ENCODE measurements around the gene RUNDC1.
"Not testable (repeated sequence)": the region's sequence is repeated elsewhere in the genome, so short reads cannot be mapped to it uniquely, and the experiment has no call there.

Gene RUNDC1

DNA sequence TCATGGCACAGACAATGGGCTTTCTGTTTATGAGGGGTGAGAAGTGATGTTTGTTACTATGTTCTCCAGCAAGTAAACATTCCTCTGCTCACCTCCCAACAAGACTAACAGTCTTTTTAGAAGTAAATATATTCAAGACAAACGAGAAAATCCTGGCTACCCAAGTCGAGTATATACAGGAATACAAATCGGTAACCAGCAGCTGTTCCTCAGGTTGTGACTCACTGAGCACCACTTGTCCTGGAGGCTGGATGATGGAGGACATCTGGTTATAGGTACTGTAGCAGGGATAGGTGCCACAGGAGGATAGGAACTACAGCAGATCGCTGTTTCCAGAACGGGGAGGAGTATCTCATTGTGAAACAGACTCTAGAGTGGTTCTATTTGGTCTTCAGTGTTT, 12.5 kb downstream of the RUNDC1 start:
- no peak for DNase-seq

- not testable (repeated sequence) for DNase-seq
Observed at GRCh38 chr17:42993913-42994312, 13.5 kb downstream of the RUNDC1 start.

DNA sequence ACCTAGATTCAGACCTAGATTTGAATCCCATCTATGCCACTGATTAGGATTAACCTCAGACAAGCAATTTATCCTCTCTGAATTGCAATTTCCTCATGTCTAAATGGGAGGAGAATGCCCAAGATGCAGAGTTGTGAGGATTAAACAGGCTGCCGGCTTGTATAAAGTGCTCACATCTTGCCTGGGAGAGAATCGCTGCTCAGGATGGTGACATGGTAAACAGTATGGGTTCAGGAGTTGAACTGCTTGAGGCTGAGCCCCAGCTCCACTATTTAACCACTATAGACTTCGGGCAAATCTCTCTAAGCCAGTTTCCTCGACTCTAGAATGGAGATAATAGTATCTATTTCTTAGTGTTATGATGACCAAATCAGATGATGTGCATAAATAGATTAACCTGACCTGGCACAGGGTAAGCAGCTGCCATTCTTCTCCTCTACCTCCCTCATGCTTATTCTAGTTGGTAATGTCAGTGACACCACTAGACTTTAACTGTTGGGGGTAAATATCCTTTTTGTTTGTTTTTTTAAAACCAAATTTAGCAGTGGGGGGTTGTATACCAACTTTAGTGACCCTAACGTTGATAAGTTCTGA, 17.1 kb downstream of the RUNDC1 start:
- no peak for DNase-seq

- peak; percentile 89 to 95 for DNase-seq
Observed at GRCh38 chr17:42997984-42998938, 17.9 kb downstream of the RUNDC1 start, which contains the start of gene RPL27. Gene RPL27 (plus strand): TSS chr17:42998419. CDS start chr17:42998751, 332 bp downstream.

DNA sequence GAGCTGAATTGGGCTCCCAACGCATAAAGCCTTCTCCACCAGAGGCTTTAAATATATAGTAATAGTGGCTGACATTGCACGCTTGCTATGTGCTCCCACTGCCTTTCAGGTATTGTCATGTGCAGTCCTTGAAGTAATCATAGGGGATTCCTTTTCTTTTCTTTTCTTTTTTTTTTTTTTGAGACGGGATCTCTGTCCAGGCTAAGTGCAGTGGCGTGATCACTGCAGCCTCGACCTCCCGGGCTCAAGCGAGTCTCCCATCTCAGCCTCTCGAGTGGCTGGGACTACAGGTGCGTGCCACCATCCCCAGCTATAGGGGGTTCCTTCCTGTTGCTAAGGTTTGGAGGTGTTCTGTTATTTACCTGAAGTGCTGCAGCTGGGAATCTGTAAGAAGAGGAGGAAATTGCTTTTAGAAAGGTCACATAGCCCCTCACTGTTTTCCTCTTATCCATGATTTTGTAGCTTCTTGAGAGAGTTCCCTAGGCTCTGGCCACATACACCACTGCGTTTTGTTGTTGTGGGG, 18.7 kb downstream of the RUNDC1 start:
- no peak for DNase-seq

- not testable (repeated sequence) for DNase-seq
Observed at GRCh38 chr17:43000894-43001293, 20.5 kb downstream of the RUNDC1 start.

GRCh38 chr17:43003542-43004172, 23.3 kb downstream of the RUNDC1 start:
- DNase-seq = no peak

DNA sequence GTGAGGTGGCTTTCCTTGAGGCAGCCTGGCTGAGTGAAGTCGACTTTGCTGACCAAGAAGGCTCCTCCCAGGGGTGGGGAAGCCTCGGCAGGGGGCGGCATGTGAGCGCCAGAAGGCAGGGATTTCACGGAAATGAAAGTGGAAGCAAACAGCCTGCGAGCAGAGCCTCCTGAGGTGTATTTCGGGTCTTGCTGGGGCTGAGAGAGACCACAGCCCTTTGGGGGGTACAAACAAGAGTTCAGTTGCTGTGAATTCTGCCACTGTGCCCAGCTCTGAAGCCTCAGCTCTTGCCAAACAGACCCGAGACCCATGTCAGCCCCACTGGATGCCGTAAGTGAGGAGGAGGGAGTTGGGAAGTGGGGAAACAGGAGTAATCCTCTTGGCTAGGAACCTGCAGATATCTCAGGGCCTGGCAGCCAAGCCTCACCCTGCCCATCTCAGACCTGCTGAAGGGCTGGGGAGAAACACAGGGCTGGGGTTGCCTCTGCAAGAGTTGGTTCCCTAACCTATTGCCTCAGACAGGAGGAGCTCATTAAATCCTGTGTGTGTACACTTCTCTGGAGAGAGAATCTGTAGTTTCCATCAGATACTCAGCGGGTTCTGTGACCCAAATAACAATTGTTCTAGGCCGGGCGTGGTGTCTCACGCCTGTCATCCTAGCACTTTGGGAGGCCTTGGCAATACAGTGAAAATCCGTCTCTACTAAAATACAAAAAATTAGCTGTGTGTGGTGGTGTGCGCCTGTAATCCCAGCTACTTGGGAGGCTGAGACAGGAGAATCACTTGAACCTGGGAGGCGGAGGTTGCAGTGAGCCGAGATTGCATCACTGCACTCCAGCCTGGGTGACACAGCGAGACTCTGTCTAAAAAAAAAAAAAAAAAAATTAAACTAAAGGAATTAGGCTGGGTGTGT, 26.5 kb downstream of the RUNDC1 start, which contains the start of gene IFI35:
Gene IFI35, plus strand, starts transcription at position 146 of the 913 bp plus-strand sequence. Its CDS starts 164 bp downstream, at position 310.
- peak; percentile 77 to 79 for DNase-seq

DNA sequence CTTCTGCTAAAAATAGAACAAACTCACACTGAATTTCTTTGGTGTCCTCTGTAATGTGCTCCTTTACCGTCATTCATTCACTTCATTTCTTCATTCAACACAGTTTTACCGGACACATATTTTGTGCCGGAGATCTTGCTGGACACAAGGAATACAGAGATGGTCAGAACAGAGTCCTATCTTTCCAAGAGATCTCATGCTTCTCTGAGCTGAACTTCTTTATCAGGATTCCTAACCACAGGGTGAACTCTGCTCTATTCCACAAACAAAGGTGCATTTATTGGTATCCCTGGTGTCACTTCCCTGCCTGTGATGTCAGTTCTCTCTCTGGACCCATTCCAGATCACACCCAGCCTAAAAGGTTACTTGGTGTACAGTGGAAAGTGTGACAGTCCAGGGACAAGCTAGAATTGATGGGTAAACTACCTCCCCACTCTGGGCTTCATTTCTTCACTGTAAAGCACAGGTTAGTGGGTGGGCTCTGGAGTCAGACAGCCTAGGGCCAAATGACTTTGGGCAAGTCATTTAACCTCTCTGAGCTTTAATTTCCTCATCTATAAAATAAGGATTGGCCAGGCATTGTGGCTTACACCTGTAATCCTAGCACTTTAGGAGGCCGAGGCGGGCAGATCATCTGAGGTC, 30.4 kb downstream of the RUNDC1 start:
- no peak for DNase-seq

- DNase-seq = no peak
Observed at GRCh38 chr17:43011728-43012472, 31.5 kb downstream of the RUNDC1 start.

DNA sequence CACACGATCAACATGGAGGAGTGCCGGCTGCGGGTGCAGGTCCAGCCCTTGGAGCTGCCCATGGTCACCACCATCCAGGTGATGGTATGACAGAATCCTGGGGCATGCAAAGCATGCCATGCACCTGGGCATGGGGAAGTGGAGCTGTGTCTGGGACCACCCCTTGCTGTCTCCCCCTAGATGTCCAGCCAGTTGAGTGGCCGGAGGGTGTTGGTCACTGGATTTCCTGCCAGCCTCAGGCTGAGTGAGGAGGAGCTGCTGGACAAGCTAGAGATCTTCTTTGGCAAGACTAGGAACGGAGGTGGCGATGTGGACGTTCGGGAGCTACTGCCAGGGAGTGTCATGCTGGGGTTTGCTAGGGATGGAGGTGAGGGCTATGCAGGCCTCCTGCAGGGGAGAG, 32.9 kb downstream of the RUNDC1 start:
- no peak for DNase-seq

- no peak for DNase-seq
Observed at GRCh38 chr17:43014020-43014648, 33.8 kb downstream of the RUNDC1 start.

DNA sequence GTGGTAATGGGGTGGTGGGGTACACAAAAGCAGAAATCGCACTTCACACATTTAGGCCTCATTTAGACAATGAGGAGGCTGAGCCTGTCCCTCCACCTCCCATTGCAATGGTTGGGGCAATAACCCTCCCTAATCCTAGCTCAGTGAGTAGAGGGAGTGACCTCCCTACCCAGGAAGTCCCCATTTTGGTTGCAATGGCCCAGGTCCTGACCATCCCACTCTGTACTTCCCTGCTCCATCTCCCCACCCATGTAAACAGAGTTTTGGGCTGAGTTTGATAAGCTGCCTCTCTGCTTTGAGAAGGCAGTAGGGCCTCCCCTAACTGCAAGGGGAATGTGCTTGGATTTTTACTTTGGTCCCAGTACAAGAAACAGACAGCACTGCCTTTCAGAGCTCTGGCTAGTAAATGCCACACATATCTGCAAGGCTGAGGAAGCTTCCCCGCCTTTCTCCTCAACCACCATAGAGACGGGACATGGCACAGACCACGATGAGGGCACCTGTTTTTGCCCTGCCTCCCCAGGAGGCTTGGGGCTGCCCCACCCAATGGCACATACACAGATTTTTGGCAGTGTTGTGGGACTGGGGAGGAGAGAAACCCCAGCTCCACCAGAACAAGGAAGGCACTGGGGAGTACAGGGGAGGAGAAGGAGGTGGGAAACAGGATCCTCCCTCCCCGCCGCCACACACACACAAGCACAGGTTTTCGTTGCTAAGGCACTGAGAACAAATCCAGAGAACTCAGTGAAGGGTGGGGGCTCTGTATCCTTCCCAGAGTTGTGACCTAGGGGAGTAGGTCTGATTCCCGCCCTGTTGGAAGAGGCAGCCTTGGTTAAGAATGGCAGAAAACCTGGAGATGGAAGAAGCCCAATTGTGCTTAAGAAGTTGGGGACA, 34.5 kb downstream of the RUNDC1 start:
- DNase-seq = no peak

DNA sequence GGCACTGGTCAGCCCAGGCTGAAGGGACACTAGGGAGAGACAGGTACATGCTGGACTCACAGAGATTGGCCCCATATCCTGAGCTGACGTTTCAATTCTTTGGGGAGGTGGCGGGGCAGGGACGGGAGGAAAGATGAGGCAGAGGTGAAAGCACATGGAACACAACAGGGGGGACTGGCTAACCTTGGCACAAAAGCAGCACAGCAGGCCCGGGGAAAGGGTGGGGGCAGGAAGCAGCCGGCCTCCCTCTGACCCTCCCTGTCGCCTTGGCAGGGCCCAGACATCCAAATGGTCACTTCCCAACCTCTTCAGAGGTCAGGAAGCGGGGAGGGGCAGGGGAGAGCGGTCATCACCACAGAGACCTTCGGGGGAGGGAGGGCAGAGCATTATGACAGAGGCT, 35.2 kb downstream of the RUNDC1 start:
- no peak for DNase-seq

- no peak for DNase-seq
Observed at GRCh38 chr17:43016216-43016615, 35.9 kb downstream of the RUNDC1 start.

GRCh38 chr17:43018008-43018853, 37.9 kb downstream of the RUNDC1 start:
- no peak for DNase-seq

DNA sequence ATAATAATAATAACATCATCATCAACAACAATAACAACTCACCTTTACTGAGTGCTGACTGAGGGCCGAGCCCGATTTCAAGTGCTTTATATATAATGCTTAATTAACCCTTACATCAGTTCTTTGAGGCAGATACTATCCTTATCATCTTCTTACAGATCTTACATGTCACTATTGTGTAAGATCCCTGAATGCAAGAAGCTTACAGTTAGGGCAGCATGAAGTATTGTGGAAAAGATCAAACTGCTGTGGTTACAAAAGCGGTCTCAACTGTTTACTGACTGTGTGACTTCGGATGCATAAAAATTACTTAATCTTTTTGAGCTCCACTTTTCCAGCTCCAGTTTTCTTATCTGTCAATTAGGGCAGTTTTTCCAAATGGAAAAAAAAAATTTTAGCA, 38.6 kb downstream of the RUNDC1 start:
- DNase-seq = no peak

GRCh38 chr17:43019418-43019817, 39.1 kb downstream of the RUNDC1 start:
- no peak for DNase-seq
